SIG-M5 treated with dmso at 0.1 percent for 504 hours (cell line): ENCODE measurements around the gene MYO1A.
"Not testable (repeated sequence)": the region's sequence is repeated elsewhere in the genome, so short reads cannot be mapped to it uniquely, and the experiment has no call there.

Source experiments
- DNase-seq: peaks from one replicate; lab custom pipeline; 2025; ENCODE audit not compliant: unreplicated experiment; lab: John Stamatoyannopoulos, UW

The MYO1A gene

GRCh38 chr12:57048423-57049118 lies 1.4 kb downstream of the MYO1A start:
- DNase-seq, result no peak

- DNase-seq, result no peak
Measured at GRCh38 chr12:57047981-57048380, 1.9 kb downstream of the MYO1A start.

- peak; percentile 89 for DNase-seq
Measured at GRCh38 chr12:57046947-57047890, 2.7 kb downstream of the MYO1A start.

- no peak for DNase-seq
Measured at GRCh38 chr12:57046086-57046791, 3.7 kb downstream of the MYO1A start.

- no peak for DNase-seq
Measured at GRCh38 chr12:57044889-57045288, 5.0 kb downstream of the MYO1A start.

- no peak for DNase-seq
Measured at GRCh38 chr12:57044468-57044867, 5.5 kb downstream of the MYO1A start.

GRCh38 chr12:57042695-57043094 lies 7.2 kb downstream of the MYO1A start:
- no peak for DNase-seq

- DNase-seq, result no peak
Measured at GRCh38 chr12:57040750-57041149, 9.2 kb downstream of the MYO1A start.

- no peak for DNase-seq
Measured at GRCh38 chr12:57040211-57040610, 9.7 kb downstream of the MYO1A start.

- no peak for DNase-seq
Measured at GRCh38 chr12:57039016-57039798, 10.7 kb downstream of the MYO1A start.

- no peak for DNase-seq
Measured at GRCh38 chr12:57037264-57037663, 12.7 kb downstream of the MYO1A start.

- no peak for DNase-seq
Measured at GRCh38 chr12:57033431-57033830, 16.5 kb downstream of the MYO1A start.

- DNase-seq, result no peak
Measured at GRCh38 chr12:57031789-57032188, 18.1 kb downstream of the MYO1A start.

- DNase-seq, result peak; percentile 24
Measured at GRCh38 chr12:57031138-57031725, 18.7 kb downstream of the MYO1A start.

- no peak for DNase-seq
Measured at GRCh38 chr12:57029457-57029856, 20.5 kb downstream of the MYO1A start.

- no peak for DNase-seq
Measured at GRCh38 chr12:57027805-57028153, 22.1 kb downstream of the MYO1A start.

GRCh38 chr12:57027011-57027804 lies 22.7 kb downstream of the MYO1A start:
- DNase-seq, result no peak

GRCh38 chr12:57025196-57025595 lies 24.7 kb downstream of the MYO1A start:
- DNase-seq, result no peak

GRCh38 chr12:57022324-57022723 lies 27.6 kb downstream of the MYO1A start:
- DNase-seq, result not testable (repeated sequence)
